ENCODE results near the gene HMGN5. TPM values are rescaled to one million over a fixed set of nuclear protein-coding genes. Genes with fewer than 3 reads are reported as not detected.

HMGN5 gene
- total RNA-seq, 3 donors from 2014 or later (not counting 1 experiment from before 2014, with no cell fraction given), result 0.95 to 1.3 (median 1.3) TPM

- Mint-ChIP-seq H3K9me3 (no peaks in the 10 kb centered on the region), H3K27ac (peak overlapping the region; percentile 44 to 82), H3K27me3 (ENCODE audit: low read depth in 2 of 2) (peaks cover 3 to 32% of the 10 kb centered on the region in 2 donors), H3K4me1 (peaks cover 22 to 25% of the 10 kb centered on the region in 2 donors), H3K36me3 (no peaks in the 10 kb centered on the region), H3K4me3 (peak overlapping the region; percentile 93)
- peaks cover 9% of the 10 kb centered on the region for H3K4me1 ChIP-seq (ENCODE audit: control insufficient read depth, insufficient read depth, low read length)
- no peaks in the 10 kb centered on the region for H3K9me3 ChIP-seq (ENCODE audit: control insufficient read depth, insufficient read depth, low read length)
- no peaks in the 10 kb centered on the region for H3K36me3 ChIP-seq (ENCODE audit: control insufficient read depth, insufficient read depth, low read length)
- TF ChIP-seq CTCF (IDR thresholded peaks at IDR 0.05), result no peak
- intact Hi-C loops (cut with micrococcal nuclease), result loop anchor here (2.0 kb wide), 1 partner anchor 312 kb away; the partner anchor contains the start of gene BRWD3
- WGBS (ENCODE audit: insufficient coverage), result 2% methylated on average over 14 of the region's 17 CpGs
- H3K27me3 ChIP-seq (ENCODE audit: control insufficient read depth, insufficient read depth, low read length), result peaks cover 3% of the 10 kb centered on the region
- peak overlapping the region; percentile 82 for H3K4me3 ChIP-seq (ENCODE audit: low read length)
- peak in 2 of 3 donors; percentile 5 to 20 for ATAC-seq
- no peak overlapping the region for H3K27ac ChIP-seq (ENCODE audit: low read length)
- DNase-seq, result peak in 1 of 2 donors; percentile 2
Observed at GRCh38 chrX:81120258-81120935, 81.3 kb downstream of the HMGN5 start.

DNA sequence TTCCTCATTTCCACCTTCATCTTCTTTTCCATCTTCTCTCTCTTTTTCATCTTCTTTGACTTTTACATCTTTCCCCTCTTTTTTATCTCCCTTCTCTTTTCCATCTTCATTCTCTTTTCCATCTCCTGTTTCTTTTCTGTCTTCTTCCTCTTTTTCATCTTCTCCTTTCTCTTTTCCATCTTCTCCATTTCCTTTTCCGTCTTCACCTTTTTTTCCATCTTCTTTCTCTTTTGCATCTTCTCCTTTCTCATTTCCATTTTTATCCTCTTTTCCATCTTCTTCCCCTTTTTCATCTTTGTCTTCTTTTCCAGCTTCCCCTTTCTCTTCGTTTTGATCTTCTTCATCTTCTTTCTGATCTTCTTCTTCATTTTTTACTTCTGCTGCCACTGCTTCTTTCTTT is 87.0 kb downstream of the HMGN5 start:
- Histone ChIP-seq H3K36me3 (ENCODE audit: control insufficient read depth, insufficient read depth, low read length) (no peaks in the 10 kb centered on the region), H3K27ac (ENCODE audit: low read length) (no peak overlapping the region), H3K9me3 (ENCODE audit: control insufficient read depth, insufficient read depth, low read length) (no peaks in the 10 kb centered on the region), H3K27me3 (ENCODE audit: control insufficient read depth, insufficient read depth, low read length) (no peaks in the 10 kb centered on the region), H3K4me3 (ENCODE audit: low read length) (no peak overlapping the region), H3K4me1 (ENCODE audit: control insufficient read depth, insufficient read depth, low read length) (no peaks in the 10 kb centered on the region)
- Mint-ChIP-seq H3K36me3 (no peaks in the 10 kb centered on the region), H3K4me1 (peaks cover 0 to 2% of the 10 kb centered on the region in 2 donors), H3K4me3 (no peak overlapping the region), H3K9me3 (no peaks in the 10 kb centered on the region), H3K27ac (no peak overlapping the region), H3K27me3 (ENCODE audit: low read depth in 2 of 2) (no peaks in the 10 kb centered on the region)
- DNase-seq (no peak), ATAC-seq (no peak)
- intact Hi-C loops (cut with micrococcal nuclease), result no loop called here
- no peak for TF ChIP-seq CTCF (IDR thresholded peaks at IDR 0.05)
- WGBS (ENCODE audit: insufficient coverage), result 66% methylated on average over 2 of the region's 2 CpGs

GRCh38 chrX:81110286-81110685 is 91.4 kb downstream of the HMGN5 start:
- no peak overlapping the region for H3K27ac Mint-ChIP-seq
- ATAC-seq (no peak), DNase-seq (no peak)
- H3K4me3 Mint-ChIP-seq, result no peak overlapping the region
- H3K36me3 Mint-ChIP-seq, result no peaks in the 10 kb centered on the region
- WGBS (ENCODE audit: insufficient coverage), result no CpG with 5 or more reads among the region's 3 CpGs
- TF ChIP-seq CTCF (IDR thresholded peaks at IDR 0.05), result no peak
- intact Hi-C loops (cut with micrococcal nuclease), result no loop called here
- H3K4me1 Mint-ChIP-seq, result no peaks in the 10 kb centered on the region
- H3K27ac ChIP-seq (ENCODE audit: low read length), result no peak overlapping the region
- H3K4me1 ChIP-seq (ENCODE audit: control insufficient read depth, insufficient read depth, low read length), result no peaks in the 10 kb centered on the region
- H3K9me3 ChIP-seq (ENCODE audit: control insufficient read depth, insufficient read depth, low read length), result no peaks in the 10 kb centered on the region
- H3K36me3 ChIP-seq (ENCODE audit: control insufficient read depth, insufficient read depth, low read length), result no peaks in the 10 kb centered on the region
- no peaks in the 10 kb centered on the region for H3K27me3 Mint-ChIP-seq (ENCODE audit: low read depth in 2 of 2)
- H3K27me3 ChIP-seq (ENCODE audit: control insufficient read depth, insufficient read depth, low read length), result no peaks in the 10 kb centered on the region
- H3K9me3 Mint-ChIP-seq, result peaks cover 0 to 2% of the 10 kb centered on the region in 2 donors
- no peak overlapping the region for H3K4me3 ChIP-seq (ENCODE audit: low read length)

- TF ChIP-seq CTCF (IDR thresholded peaks at IDR 0.05), result no peak
Observed at GRCh38 chrX:81082649-81083048, 119.1 kb downstream of the HMGN5 start.

More at GRCh38 chrX:81082649-81083048, 119.1 kb downstream of the HMGN5 start:
- Mint-ChIP-seq H3K4me3 (no peak overlapping the region), H3K4me1 (no peaks in the 10 kb centered on the region), H3K27ac (no peak overlapping the region), H3K27me3 (ENCODE audit: low read depth in 2 of 2) (peaks cover 0 to 11% of the 10 kb centered on the region in 2 donors), H3K9me3 (peaks cover 0 to 6% of the 10 kb centered on the region in 2 donors), H3K36me3 (no peaks in the 10 kb centered on the region)
- no peak for DNase-seq
- H3K36me3 ChIP-seq (ENCODE audit: control insufficient read depth, insufficient read depth, low read length), result no peaks in the 10 kb centered on the region
- H3K27me3 ChIP-seq (ENCODE audit: control insufficient read depth, insufficient read depth, low read length), result no peaks in the 10 kb centered on the region
- H3K4me1 ChIP-seq (ENCODE audit: control insufficient read depth, insufficient read depth, low read length), result no peaks in the 10 kb centered on the region
- no peak for ATAC-seq
- H3K4me3 ChIP-seq (ENCODE audit: low read length), result no peak overlapping the region
- intact Hi-C loops (cut with micrococcal nuclease), result no loop called here
- H3K27ac ChIP-seq (ENCODE audit: low read length), result no peak overlapping the region
- 94% methylated on average over 2 of the region's 2 CpGs for WGBS (ENCODE audit: insufficient coverage)
- H3K9me3 ChIP-seq (ENCODE audit: control insufficient read depth, insufficient read depth, low read length), result no peaks in the 10 kb centered on the region
